Effector memory CD4-positive, alpha-beta T cell (primary cell): ENCODE measurements around the gene NFAM1.

ENCODE experiments used
- DNase-seq, 3 donors: peaks; one replicate each; pipeline ENCODE4 v3.0.0-alpha.2; 2020
- H3K27ac ChIP-seq: 2 replicates; pipeline ENCODE4 v1.7.0; 2013; ENCODE audit warnings: mild to moderate bottlenecking, low read length, moderate library complexity; ENCODE audit not compliant: insufficient read depth, poor library complexity, severe bottlenecking
- H3K27me3 ChIP-seq: replicated peaks from 2 replicates; pipeline ENCODE4 v1.7.0; 2013; ENCODE audit warnings: mild to moderate bottlenecking, low read length; ENCODE audit not compliant: insufficient read depth, control insufficient read depth, poor library complexity, severe bottlenecking
- H3K36me3 ChIP-seq: 2 replicates; pipeline ENCODE4 v1.7.0; 2013; ENCODE audit warnings: mild to moderate bottlenecking, low read length, moderate library complexity; ENCODE audit not compliant: control insufficient read depth, insufficient read depth
- H3K4me1 ChIP-seq: 2 replicates; pipeline ENCODE4 v1.7.0; 2013; ENCODE audit warnings: low read length, mild to moderate bottlenecking; ENCODE audit not compliant: control insufficient read depth, insufficient read depth, poor library complexity, severe bottlenecking
- H3K4me3 ChIP-seq: 2 replicates; pipeline ENCODE4 v1.7.0; 2013; ENCODE audit warnings: low read length, low read depth, mild to moderate bottlenecking; ENCODE audit not compliant: insufficient read depth, poor library complexity, severe bottlenecking
- H3K9me3 ChIP-seq: 2 replicates; pipeline ENCODE4 v1.7.0; 2013; ENCODE audit warnings: mild to moderate bottlenecking, low read length, moderate library complexity; ENCODE audit not compliant: control insufficient read depth

The NFAM1 gene

DNA sequence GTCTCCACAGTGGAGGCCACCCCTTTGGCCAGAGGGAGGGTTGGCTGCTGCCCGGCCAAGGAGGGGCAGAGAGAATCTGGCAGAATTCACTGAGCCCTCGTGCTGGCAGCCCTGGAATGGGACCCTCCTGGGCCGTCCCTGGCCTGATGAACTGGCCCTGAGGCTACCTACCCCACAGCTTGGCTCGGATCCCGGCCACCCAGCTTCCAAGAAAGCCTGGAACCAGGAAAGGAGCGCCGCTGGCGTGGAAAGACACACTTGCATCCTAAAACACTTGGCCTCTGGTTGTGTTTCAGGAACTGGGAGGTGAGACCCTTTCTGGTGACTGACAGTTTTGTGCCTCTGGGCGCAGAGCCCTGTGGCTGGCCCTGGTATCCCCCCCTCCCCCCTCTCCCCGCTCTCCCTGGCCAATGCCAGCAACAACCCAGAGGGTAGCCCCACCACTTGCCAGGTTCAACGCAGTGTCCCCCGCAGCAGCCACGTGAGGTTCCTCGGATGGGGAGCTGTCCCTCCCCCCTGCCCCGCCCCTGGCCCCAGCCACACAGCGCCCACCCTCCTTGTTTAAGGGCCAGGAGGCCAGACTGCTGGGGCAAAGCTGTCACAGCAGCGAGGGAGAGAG is 693 bp downstream of the NFAM1 start:
- no peaks in the 10 kb centered on the region for H3K9me3 ChIP-seq
- H3K4me1 ChIP-seq, result no peaks in the 10 kb centered on the region
- no peak for DNase-seq
- no peaks in the 10 kb centered on the region for H3K27me3 ChIP-seq
- H3K36me3 ChIP-seq, result no peaks in the 10 kb centered on the region
- no peak overlapping the region for H3K27ac ChIP-seq
- no peak overlapping the region for H3K4me3 ChIP-seq

DNA sequence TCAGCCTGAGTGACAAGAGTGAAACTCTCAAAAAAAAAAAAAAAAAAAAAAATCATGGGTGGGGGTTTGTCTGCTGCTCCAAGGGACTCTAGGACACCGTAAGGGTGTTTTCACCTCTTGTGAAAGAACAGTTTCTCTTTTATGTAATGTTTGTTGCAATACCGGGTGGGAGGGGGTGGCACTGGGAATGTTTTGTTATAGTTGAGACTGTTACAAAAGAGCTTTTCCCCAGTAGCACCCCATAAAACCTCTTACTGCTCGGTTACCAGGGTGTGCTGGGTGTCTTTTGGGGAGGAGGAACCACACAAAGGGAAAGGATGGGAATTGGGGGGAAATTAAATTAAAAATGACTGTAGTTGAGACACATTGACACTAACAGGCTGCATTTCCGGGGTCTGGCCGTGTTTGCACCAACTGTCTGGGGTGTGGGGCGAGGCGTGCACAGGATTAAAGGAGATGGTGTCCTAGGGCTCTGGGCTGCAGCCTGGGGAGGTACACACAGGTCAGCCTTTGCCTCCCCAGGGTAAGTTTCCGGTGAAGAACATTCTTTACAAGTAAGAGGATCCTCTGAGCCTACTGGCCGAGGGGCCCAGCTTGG is 1.6 kb downstream of the NFAM1 start:
- no peak overlapping the region for H3K4me3 ChIP-seq
- no peak for DNase-seq
- H3K27ac ChIP-seq, result no peak overlapping the region
- no peaks in the 10 kb centered on the region for H3K9me3 ChIP-seq
- no peaks in the 10 kb centered on the region for H3K27me3 ChIP-seq
- no peaks in the 10 kb centered on the region for H3K4me1 ChIP-seq
- no peaks in the 10 kb centered on the region for H3K36me3 ChIP-seq

DNA sequence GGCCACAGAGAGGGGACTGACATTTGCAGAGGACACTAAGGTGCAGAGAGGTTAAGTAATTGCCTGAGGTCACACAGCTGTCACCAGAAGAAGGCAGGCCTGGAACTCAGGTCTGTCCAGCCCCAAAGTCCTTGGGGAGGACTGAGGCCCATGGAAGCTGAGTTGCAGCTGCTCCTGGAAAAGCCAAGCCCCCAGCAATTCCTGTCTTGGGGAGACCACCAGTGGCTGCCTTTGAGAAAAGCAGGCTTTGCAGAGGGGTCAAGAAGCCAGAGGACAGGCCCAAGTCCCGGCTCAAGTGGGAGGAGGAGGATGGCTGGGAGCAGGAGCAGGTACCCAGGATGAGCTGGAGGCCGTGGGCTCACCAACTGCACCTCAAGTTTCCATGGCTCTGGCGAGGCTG is 3.4 kb downstream of the NFAM1 start:
- H3K9me3 ChIP-seq, result no peaks in the 10 kb centered on the region
- no peaks in the 10 kb centered on the region for H3K36me3 ChIP-seq
- no peak for DNase-seq
- H3K27me3 ChIP-seq, result no peaks in the 10 kb centered on the region
- no peak overlapping the region for H3K4me3 ChIP-seq
- no peaks in the 10 kb centered on the region for H3K4me1 ChIP-seq
- H3K27ac ChIP-seq, result no peak overlapping the region

DNA sequence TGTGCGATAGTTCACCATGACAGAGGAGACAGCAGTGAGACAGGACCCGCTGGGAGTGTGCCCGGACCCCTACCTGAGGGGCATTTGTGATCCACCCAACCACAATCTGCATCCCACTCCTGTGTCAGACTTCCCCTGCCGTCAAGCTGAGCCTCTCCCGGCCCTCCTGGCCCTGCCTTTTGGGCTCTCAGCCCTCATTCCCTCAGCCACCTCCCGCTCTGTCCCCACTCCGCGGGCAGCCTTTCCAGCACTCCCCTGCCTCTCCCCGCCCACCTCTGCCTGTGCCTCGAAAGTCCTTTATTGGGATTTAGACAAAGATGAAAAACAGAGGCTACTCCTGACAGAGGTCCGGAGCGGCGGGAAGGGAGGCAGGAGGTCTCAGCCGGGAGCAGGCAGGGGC is 4.2 kb downstream of the NFAM1 start:
- Histone ChIP-seq H3K36me3 (no peaks in the 10 kb centered on the region), H3K27ac (no peak overlapping the region), H3K4me1 (no peaks in the 10 kb centered on the region), H3K9me3 (no peaks in the 10 kb centered on the region), H3K4me3 (no peak overlapping the region), H3K27me3 (no peaks in the 10 kb centered on the region)
- DNase-seq, result no peak

DNA sequence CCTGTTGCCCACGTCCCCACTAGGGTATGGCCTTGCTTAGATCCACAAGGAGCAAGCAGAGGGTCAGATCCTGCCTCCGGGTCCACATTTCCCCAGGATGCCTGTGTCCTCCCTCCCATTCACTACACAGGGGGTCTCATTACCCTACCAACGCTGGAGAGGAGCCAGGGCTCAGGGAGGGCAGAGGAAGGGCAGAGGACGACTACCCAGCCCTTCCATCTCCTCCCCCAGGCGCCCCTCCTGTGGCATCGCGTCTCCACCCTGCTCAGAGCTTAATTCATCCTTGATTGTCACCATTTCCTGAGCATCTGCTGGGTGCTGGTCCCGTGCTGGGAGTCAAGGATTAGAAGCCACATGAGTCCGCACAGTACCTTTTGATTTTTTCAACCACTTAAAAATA is 5.0 kb downstream of the NFAM1 start:
- DNase-seq, result no peak
- H3K4me1 ChIP-seq, result no peaks in the 10 kb centered on the region

DNA sequence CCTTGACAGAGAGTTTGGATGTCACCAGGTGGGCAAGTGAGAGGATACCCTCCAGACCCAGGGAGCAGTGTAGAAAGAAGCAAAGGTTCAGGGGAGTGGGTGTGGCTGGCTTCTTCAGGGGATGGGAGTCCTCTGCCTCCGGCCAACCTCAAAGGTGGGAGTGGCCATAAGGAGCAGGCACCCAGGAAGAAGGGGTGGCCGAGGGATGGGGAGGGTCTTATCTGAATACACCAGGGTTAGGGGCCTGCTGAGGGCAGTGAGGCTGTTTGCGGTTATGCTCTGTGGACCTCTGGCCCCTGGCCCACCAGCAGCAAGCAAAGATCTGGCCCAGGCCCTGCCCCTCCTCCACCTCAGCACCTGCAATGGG is 6.2 kb downstream of the NFAM1 start:
- H3K36me3 ChIP-seq, result no peaks in the 10 kb centered on the region
- H3K4me1 ChIP-seq, result no peaks in the 10 kb centered on the region
- no peaks in the 10 kb centered on the region for H3K9me3 ChIP-seq
- no peak overlapping the region for H3K27ac ChIP-seq
- DNase-seq, result no peak
- no peak overlapping the region for H3K4me3 ChIP-seq
- no peaks in the 10 kb centered on the region for H3K27me3 ChIP-seq

More for the DNA sequence above, 5.0 kb downstream of the NFAM1 start:
- no peak overlapping the region for H3K27ac ChIP-seq
- H3K9me3 ChIP-seq, result no peaks in the 10 kb centered on the region
- H3K27me3 ChIP-seq, result no peaks in the 10 kb centered on the region
- H3K4me3 ChIP-seq, result no peak overlapping the region
- H3K36me3 ChIP-seq, result no peaks in the 10 kb centered on the region

DNA sequence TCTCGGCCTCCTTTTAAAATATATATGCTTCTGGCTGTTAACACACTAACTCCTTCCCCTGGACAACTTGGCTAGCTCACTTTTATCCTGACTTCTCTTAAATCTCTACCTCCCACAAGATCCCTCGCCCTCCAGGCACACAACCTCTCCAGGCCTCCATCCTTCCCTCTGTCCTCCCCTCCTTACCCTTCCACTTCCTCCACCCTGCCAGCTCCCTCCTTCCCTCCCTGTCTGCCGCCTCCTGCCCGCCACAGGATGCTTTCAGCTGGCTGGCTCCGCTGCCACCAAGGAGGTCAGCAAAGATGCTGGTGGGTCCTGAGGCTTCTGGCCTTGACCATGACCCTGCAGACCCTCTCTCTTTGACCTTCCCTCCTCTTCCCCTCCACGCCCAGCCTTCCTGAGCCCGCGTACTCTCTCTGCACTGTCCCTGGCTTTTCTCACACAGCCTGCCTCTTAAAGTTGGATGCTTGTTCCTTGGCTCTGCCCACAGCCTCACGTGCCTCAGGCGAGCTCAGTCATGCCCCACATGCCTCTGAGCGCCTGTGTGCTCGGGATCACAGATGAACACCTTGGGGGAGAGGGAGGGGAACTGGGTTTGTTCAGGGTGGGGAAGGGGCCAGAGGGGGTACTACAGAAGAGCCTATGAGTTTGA is 6.7 kb downstream of the NFAM1 start:
- H3K4me1 ChIP-seq, result no peaks in the 10 kb centered on the region
- no peaks in the 10 kb centered on the region for H3K27me3 ChIP-seq
- no peak for DNase-seq
- no peak overlapping the region for H3K4me3 ChIP-seq
- no peaks in the 10 kb centered on the region for H3K9me3 ChIP-seq
- no peak overlapping the region for H3K27ac ChIP-seq
- no peaks in the 10 kb centered on the region for H3K36me3 ChIP-seq

DNA sequence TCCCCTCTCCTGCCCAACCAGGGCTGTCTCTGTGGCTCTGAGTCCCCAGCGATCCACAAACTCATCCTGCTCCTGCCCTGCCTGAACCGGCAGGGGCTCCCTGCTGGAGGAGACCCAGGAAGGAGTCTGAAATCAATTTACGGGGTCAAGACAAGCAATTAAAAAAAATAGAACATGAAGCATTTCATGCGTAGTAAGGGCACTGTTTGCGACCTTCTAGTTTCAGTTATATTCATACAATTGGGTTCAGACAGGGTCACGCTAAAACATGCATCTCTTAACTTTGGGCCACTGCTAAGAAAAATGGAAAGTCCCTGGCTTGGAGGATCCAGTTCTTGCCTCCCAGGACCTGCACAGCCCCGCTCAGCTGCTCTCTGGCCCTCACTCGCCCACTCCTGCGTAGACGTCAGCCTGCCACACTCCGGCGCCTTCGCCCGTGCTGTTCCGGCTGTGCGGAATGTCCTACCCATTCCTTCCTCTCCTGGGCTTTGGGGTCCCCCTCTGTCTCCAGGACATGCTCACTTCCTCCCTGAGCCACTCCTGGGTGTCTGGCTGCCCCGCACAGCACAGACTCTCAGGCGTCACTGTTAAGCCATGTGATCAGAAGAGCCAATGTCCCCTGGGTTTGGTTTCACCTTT is 12.8 kb downstream of the NFAM1 start:
- Histone ChIP-seq H3K4me3 (no peak overlapping the region), H3K36me3 (no peaks in the 10 kb centered on the region), H3K27ac (no peak overlapping the region), H3K9me3 (no peaks in the 10 kb centered on the region), H3K27me3 (no peaks in the 10 kb centered on the region), H3K4me1 (no peaks in the 10 kb centered on the region)
- no peak for DNase-seq

DNA sequence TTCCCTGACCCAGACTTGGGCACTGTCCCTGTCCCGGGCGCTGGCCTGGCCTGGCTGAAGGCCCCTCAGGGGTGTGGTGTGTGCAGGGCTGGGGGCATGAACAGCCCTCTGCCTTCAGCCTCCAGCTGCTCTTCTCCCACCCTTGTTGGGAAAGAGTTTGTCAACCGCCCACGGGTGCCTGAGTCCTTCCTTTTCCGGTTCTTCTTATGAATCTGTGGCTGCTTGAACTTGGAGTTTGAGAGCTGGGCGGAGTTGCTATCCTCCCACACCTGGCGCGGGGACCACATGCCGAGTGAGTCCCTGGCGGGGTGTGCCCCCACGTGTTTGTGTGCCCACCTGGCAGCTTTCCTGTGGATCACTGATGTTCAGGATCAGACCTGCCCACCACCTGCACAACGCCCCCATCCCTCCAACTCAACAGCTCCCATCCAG is 13.4 kb downstream of the NFAM1 start:
- no peaks in the 10 kb centered on the region for H3K36me3 ChIP-seq
- H3K4me1 ChIP-seq, result no peaks in the 10 kb centered on the region
- no peak overlapping the region for H3K27ac ChIP-seq
- H3K27me3 ChIP-seq, result no peaks in the 10 kb centered on the region
- no peak for DNase-seq
- H3K4me3 ChIP-seq, result no peak overlapping the region
- H3K9me3 ChIP-seq, result no peaks in the 10 kb centered on the region

DNA sequence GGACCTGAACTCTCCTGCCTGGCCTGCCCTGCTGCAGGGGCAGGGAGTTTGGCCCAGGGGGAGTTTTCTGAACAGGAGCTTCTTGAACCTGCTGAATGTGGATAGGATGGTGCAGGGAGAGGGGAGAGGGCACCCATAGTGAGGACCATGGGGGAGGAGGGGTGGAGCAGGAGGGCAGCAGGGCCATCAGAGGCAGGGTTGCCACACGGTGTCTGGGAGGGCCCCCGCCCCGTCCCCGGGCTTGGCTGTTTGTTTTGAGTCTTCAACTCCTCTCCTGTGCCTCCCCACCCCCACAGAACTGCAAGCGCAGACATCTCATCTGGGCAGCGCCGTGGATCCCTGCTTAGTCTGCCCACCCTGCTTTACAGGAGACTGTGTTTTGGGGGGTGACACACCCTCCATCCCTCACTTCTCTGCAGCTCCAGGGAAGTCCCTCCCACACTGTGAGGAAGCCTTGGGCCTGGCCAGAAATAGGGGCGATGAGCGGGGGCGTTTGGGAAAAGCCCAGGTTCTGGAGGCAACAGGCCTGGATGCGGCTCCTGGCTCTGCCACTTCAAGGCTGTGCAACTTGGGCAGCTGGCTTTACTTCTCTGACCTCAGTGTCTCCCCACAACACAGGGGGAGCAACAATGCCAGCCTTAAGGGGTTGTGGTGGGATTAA is 14.4 kb downstream of the NFAM1 start:
- no peaks in the 10 kb centered on the region for H3K36me3 ChIP-seq
- no peaks in the 10 kb centered on the region for H3K9me3 ChIP-seq
- H3K27me3 ChIP-seq, result no peaks in the 10 kb centered on the region
- DNase-seq, result no peak
- H3K4me1 ChIP-seq, result no peaks in the 10 kb centered on the region
- H3K4me3 ChIP-seq, result no peak overlapping the region
- H3K27ac ChIP-seq, result no peak overlapping the region
